ENCODE data around the gene TAF4. TPM values are rescaled to one million over a fixed set of nuclear protein-coding genes. Genes with fewer than 3 reads are reported as not detected.

TAF4 gene
- total and polyA plus RNA-seq, 2 of the 13 experiments (the other 11 are each of a cell fraction or from before 2014, with no cell fraction given) = 5.9 to 12.0 TPM

DNA sequence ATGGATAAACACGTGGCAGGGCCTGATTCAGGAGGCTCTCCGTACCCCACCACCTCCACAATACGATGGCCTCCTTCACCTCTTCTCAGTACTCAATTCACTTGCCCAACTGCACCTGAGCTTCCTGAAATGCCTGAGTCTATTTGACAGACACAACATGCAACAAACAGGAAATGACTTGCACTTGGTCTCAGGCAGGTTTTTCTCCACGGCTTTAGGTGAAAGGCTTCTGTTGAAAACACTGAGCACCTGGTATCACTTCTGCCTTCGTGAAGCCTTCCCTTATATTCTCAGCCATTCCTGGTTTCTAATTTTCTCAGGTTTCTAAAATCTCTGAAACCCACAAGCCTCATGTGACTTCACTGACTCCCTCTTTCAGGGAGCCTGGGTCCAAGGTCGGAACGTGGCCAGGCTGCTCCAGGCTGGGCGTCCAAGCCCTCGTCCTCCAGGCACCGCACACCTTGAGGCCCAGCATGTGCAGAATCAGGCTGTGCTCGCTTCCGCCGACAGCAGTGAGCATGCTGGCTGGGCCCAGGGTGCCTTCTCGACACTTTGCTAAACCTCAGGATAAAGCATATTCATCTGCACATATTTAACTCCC is 34.7 kb downstream of the TAF4 start (continued):
- TF ChIP-seq SUZ12 (IDR thresholded peaks at IDR 0.05; ENCODE audit: low read depth, low read length) (no peak), ZFP62 (CRISPR knock-in tag; IDR thresholded peaks at IDR 0.05) (no peak), ZNF816 (CRISPR knock-in tag; IDR thresholded peaks at IDR 0.05; ENCODE audit: borderline replicate concordance) (no peak), ZNF678 (CRISPR knock-in tag; IDR thresholded peaks at IDR 0.05) (no peak), ZKSCAN5 (CRISPR knock-in tag; IDR thresholded peaks at IDR 0.05) (no peak), ZNF747 (CRISPR knock-in tag; IDR thresholded peaks at IDR 0.05; ENCODE audit: borderline replicate concordance) (no peak), GATAD1 (CRISPR knock-in tag; IDR thresholded peaks at IDR 0.05) (no peak), XRCC5 (optimal IDR thresholded peaks at IDR 0.05; ENCODE audit: low read length) (no peak), RCOR2 (CRISPR knock-in tag; IDR thresholded peaks at IDR 0.05) (no peak), ZNF709 (CRISPR knock-in tag; IDR thresholded peaks at IDR 0.05) (no peak), TARDBP (CRISPR knock-in tag; IDR thresholded peaks at IDR 0.05) (no peak), PRMT3 (CRISPR knock-in tag; IDR thresholded peaks at IDR 0.05; ENCODE audit: borderline replicate concordance, low read depth) (0 out of 2 replicates have a peak, but pooled peaks have one; percentile 60), PHB2 (IDR thresholded peaks at IDR 0.05; ENCODE audit: partially characterized antibody) (no peak), GTF3A (CRISPR knock-in tag; conservative IDR thresholded peaks at IDR 0.05) (no peak)
- TF ChIP-seq, protein P1, sequence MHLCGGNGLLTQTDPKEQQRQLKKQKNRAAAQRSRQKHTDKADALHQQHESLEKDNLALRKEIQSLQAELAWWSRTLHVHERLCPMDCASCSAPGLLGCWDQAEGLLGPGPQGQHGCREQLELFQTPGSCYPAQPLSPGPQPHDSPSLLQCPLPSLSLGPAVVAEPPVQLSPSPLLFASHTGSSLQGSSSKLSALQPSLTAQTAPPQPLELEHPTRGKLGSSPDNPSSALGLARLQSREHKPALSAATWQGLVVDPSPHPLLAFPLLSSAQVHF (CRISPR knock-in tag; IDR thresholded peaks at IDR 0.05) = no peak
- TF ChIP-seq, protein P2, sequence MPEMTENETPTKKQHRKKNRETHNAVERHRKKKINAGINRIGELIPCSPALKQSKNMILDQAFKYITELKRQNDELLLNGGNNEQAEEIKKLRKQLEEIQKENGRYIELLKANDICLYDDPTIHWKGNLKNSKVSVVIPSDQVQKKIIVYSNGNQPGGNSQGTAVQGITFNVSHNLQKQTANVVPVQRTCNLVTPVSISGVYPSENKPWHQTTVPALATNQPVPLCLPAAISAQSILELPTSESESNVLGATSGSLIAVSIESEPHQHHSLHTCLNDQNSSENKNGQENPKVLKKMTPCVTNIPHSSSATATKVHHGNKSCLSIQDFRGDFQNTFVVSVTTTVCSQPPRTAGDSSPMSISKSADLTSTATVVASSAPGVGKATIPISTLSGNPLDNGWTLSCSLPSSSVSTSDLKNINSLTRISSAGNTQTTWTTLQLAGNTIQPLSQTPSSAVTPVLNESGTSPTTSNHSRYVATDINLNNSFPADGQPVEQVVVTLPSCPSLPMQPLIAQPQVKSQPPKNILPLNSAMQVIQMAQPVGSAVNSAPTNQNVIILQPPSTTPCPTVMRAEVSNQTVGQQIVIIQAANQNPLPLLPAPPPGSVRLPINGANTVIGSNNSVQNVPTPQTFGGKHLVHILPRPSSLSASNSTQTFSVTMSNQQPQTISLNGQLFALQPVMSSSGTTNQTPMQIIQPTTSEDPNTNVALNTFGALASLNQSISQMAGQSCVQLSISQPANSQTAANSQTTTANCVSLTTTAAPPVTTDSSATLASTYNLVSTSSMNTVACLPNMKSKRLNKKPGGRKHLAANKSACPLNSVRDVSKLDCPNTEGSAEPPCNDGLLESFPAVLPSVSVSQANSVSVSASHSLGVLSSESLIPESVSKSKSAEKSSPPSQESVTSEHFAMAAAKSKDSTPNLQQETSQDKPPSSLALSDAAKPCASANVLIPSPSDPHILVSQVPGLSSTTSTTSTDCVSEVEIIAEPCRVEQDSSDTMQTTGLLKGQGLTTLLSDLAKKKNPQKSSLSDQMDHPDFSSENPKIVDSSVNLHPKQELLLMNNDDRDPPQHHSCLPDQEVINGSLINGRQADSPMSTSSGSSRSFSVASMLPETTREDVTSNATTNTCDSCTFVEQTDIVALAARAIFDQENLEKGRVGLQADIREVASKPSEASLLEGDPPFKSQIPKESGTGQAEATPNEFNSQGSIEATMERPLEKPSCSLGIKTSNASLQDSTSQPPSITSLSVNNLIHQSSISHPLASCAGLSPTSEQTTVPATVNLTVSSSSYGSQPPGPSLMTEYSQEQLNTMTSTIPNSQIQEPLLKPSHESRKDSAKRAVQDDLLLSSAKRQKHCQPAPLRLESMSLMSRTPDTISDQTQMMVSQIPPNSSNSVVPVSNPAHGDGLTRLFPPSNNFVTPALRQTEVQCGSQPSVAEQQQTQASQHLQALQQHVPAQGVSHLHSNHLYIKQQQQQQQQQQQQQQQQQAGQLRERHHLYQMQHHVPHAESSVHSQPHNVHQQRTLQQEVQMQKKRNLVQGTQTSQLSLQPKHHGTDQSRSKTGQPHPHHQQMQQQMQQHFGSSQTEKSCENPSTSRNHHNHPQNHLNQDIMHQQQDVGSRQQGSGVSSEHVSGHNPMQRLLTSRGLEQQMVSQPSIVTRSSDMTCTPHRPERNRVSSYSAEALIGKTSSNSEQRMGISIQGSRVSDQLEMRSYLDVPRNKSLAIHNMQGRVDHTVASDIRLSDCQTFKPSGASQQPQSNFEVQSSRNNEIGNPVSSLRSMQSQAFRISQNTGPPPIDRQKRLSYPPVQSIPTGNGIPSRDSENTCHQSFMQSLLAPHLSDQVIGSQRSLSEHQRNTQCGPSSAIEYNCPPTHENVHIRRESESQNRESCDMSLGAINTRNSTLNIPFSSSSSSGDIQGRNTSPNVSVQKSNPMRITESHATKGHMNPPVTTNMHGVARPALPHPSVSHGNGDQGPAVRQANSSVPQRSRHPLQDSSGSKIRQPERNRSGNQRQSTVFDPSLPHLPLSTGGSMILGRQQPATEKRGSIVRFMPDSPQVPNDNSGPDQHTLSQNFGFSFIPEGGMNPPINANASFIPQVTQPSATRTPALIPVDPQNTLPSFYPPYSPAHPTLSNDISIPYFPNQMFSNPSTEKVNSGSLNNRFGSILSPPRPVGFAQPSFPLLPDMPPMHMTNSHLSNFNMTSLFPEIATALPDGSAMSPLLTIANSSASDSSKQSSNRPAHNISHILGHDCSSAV (CRISPR knock-in tag; IDR thresholded peaks at IDR 0.05; ENCODE audit: borderline replicate concordance) = no peak
- TF ChIP-seq, protein P3, sequence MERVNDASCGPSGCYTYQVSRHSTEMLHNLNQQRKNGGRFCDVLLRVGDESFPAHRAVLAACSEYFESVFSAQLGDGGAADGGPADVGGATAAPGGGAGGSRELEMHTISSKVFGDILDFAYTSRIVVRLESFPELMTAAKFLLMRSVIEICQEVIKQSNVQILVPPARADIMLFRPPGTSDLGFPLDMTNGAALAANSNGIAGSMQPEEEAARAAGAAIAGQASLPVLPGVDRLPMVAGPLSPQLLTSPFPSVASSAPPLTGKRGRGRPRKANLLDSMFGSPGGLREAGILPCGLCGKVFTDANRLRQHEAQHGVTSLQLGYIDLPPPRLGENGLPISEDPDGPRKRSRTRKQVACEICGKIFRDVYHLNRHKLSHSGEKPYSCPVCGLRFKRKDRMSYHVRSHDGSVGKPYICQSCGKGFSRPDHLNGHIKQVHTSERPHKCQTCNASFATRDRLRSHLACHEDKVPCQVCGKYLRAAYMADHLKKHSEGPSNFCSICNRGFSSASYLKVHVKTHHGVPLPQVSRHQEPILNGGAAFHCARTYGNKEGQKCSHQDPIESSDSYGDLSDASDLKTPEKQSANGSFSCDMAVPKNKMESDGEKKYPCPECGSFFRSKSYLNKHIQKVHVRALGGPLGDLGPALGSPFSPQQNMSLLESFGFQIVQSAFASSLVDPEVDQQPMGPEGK (CRISPR knock-in tag; IDR thresholded peaks at IDR 0.05) = 0 out of 2 replicates have a peak, but pooled peaks have one; percentile 5
- TF ChIP-seq, protein P4, sequence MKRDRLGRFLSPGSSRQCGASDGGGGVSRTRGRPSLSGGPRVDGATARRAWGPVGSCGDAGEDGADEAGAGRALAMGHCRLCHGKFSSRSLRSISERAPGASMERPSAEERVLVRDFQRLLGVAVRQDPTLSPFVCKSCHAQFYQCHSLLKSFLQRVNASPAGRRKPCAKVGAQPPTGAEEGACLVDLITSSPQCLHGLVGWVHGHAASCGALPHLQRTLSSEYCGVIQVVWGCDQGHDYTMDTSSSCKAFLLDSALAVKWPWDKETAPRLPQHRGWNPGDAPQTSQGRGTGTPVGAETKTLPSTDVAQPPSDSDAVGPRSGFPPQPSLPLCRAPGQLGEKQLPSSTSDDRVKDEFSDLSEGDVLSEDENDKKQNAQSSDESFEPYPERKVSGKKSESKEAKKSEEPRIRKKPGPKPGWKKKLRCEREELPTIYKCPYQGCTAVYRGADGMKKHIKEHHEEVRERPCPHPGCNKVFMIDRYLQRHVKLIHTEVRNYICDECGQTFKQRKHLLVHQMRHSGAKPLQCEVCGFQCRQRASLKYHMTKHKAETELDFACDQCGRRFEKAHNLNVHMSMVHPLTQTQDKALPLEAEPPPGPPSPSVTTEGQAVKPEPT (CRISPR knock-in tag; IDR thresholded peaks at IDR 0.05; ENCODE audit: low read depth) = no peak

Data from HepG2 (cell line).